HuH-7.5 (cell line): ENCODE results near the gene TRIP13.
A peak's percentile ranks its signal among the peaks of the same experiment; 100 is the strongest.
"Not testable (repeated sequence)": the region's sequence is repeated elsewhere in the genome, so short reads cannot be mapped to it uniquely, and the experiment has no call there.

Experiments
- DNase-seq: peaks from one replicate; pipeline ENCODE4 v3.0.0; 2011; ENCODE audit warnings: low spot score

Gene TRIP13

GRCh38 chr5:920321-920720, 27.6 kb downstream of the TRIP13 start:
- DNase-seq: no peak

DNA sequence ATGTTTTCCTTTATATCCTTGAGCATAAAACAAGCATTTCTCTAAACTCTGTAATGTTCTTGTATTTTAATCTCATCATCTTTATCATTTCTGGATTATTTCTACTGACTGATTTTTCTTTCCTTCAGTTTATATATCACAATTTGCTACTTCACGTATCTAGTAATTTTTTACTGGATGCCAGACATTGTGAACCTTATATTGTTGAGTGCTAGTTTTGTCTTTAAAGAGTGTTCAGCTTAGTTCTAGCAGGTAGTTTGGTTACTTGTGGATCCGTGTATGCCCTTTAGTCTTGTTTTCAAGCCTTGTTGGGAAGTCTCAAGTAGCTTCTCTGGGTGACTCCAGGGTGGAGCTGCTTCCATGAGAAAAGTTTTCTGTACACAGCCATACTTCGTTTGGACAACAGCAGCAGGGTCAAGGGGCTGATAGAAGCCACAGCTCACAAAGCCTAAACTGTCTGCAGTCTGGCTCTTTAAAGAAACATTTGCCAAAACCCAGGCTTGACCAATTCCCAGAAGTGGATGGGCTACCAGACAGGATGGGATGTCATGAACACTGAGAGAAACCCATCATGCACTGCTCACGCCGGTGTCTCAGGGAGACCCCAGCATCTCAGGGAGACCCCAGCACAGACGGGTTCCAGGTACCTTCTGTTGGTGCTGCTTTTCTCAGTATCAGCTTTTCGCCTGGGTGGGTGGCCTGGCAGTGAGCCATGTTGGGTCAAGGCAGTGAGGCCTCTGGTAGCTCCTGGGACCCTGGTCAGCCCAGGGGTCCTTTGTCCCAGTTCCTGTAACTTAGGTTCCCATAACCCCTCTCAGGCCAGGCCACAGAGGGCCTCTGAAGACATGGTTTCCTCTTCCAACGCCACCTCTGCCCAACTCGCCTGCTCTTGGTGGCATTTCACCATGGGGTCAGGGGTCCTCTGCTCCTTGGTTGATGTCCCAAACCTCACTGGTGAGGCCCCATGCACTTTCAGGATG, 29.1 kb downstream of the TRIP13 start:
- no peak for DNase-seq

GRCh38 chr5:922436-923280, 30.0 kb downstream of the TRIP13 start:
- no peak for DNase-seq

DNA sequence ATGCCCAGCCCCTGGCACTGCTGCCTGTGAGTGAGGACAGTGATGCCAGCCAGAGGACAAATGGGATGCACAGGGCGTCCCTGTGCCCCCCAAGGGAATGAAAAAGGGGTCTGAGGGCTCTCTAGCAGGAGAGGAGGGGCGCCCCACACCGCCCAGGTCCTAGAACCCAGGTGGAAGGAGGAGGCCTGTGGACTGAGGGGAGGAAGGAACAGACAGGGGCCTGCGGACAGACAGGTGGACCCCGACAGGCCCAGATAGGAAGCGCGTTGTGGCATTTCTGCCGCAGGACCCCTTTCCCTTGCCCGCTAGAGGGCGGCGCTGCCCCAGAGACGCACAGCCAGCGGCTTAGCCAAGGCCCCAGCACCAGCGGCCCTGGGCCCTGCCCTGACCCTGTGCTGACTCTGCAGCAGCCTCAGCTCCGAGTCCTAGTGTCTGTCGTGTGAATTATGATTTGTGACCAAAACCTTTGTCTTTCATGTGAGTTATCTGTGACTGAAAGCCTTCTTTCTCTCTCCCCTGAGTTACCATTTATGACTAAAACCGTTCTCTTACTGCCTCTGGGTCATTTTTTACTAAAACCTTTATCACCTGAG, 30.7 kb downstream of the TRIP13 start:
- peak; percentile 88 for DNase-seq

DNA sequence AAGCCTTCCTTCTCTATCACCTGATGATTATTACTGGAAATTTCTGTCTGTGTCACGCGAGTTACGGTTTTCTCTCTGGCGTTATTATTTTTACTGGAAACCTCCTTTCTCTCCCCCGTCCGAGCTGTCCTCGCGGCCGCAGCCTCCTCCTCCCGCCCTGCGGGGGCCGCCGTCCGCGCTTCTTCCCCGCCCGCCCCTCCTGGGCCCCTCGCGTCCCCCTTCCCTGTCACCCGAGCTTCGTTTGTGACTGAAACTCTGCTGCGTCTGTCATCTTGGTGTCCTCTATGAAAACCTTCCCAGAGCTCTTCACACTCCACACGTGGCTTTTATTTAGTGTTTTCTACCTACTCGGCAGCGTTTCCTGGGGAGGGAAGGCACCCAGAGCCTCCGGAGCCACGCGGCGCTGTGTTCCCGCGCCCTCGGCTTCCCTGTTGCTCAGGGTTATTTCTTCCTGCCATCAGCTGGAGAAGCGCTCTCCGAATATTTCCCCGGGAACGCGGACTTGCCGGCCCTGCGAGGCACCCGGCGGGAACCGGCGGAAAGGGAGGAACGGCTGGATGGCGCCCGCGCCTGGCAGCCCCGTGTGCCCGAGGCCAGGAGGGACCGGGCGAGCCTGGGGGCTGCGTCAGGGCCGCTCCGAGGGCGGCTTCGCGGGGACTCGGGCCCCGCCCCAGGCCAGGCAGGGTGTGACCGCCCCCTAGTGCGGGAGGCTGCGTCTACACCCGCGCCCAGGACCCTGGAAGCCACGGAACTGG, 33.9 kb downstream of the TRIP13 start:
- no peak for DNase-seq

GRCh38 chr5:927172-928015, 34.7 kb downstream of the TRIP13 start:
- no peak for DNase-seq

DNA sequence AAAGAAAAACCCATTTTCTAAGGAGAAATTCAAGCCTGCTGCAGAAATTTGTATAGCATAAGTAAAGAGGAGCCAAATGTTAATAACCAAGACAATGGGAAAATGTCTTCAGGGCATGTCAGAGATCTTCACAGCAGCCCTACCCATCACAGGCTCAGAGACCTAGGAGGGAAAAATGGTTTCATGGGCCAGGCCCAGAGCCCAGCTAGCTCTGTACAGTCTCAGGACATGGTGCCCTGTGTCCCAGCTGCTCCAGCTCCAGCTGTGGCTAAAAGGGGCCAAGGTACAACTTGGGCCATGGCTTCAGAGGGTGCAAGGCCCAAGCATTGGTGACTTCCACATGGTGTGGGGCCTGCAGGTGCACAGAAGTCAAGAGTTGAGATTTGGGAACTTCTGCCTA, 36.5 kb downstream of the TRIP13 start:
- not testable (repeated sequence) for DNase-seq

GRCh38 chr5:929596-929995, 36.9 kb downstream of the TRIP13 start:
- no peak for DNase-seq

DNA sequence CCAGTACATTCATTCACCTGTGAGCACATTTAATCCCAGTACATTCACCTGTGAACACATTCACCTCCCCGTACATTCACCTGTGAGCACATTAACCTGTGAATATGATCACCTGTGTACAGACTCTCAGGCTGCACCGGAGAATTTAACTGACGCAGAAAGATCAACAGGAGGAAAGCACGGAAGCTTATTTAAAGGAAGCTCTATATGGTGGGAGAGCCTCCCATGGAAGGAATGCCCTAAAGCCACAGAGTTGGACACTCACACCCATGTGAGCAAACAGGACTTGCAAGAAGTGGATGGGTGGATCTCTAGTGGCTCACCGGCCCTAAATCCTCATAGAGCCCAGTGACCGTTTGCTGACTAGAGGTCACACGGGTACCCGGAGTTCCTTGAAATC, 38.2 kb downstream of the TRIP13 start:
- no peak for DNase-seq

DNA sequence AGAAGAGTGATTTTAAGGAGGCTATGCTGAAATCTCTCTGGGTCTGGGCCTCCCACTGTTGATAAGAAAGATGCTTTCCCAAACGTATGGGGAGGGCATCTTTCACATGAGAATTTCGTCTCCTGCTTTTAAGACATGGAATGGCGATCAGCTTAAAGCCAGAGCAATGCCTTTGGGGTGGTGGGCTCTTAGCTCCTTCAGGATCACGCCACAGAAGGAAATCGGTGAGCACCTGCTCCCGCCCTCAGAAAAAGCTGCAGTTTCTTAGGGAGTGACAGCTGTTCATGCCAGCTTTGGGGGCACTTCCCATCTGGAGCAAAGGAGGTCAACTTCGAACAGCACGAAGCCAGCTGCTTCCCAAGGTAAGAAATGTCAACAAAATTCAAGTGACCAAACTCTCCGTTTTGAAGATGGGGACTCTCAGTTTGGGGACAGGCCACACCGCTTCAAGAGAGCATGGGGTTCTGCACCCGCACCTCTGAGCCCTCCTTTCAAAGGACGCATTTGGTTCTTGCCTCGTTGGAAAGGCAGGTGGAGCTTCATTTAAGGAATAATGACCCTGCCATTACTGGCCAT, 39.0 kb downstream of the TRIP13 start:
- no peak for DNase-seq

DNA sequence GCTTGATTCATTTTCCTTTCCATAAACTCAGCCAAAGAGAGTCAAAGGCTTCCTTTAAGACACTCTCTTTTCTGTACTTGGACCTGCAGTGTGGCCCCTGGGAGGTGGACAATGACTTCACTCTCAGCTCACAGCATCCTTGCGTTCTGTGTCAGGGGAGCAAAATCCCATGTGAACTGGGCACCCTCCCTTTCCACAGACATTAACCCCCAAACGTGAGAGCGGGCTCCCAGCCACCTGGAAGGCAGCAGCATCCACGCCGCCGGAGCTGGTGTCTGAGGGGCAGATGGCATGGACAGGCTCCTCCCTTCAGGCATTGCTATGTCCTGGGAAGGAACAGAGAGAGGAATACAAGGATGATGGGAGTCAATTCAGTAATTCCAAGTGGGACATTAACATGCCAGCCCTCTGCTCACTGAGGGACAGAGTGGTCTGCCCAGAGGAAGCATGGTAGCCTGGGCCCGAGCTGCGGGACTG, 39.5 kb downstream of the TRIP13 start:
- DNase-seq: no peak

DNA sequence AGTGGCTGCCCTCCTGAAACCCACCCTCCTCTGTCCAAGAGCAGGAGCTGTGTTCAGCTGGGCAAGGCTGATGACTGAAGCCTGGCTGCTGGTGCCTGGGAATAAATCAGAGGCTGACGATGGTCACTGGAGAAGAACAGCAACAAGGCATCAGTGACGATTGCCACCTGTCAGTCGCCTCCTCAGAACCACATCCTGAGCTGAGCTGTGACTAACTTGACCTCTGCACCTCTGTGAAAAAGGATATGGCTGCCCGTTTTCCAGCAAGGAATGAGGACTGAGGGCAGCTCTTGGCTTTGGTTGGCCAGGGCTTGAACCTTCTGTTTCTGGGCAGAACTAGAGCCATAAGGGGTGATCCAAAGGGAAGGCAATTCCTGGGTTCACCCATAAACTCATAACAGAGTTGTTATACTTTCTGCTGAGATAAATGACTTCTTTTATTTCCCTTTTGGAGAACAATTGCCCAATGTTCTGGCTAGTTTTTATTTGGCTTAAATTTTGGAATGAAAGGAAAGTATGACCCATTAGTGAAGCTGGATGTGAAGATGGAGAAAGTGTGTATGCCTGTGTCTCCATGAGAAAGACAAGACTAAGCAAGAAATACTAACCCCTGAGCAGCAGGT, 40.1 kb downstream of the TRIP13 start:
- no peak for DNase-seq

GRCh38 chr5:933251-933861, 40.7 kb downstream of the TRIP13 start:
- DNase-seq: no peak

GRCh38 chr5:933951-934350, 41.3 kb downstream of the TRIP13 start:
- not testable (repeated sequence) for DNase-seq

GRCh38 chr5:934381-934967, 41.8 kb downstream of the TRIP13 start:
- DNase-seq: not testable (repeated sequence)

- DNase-seq: no peak
Observed at GRCh38 chr5:935510-936084, 42.9 kb downstream of the TRIP13 start.

DNA sequence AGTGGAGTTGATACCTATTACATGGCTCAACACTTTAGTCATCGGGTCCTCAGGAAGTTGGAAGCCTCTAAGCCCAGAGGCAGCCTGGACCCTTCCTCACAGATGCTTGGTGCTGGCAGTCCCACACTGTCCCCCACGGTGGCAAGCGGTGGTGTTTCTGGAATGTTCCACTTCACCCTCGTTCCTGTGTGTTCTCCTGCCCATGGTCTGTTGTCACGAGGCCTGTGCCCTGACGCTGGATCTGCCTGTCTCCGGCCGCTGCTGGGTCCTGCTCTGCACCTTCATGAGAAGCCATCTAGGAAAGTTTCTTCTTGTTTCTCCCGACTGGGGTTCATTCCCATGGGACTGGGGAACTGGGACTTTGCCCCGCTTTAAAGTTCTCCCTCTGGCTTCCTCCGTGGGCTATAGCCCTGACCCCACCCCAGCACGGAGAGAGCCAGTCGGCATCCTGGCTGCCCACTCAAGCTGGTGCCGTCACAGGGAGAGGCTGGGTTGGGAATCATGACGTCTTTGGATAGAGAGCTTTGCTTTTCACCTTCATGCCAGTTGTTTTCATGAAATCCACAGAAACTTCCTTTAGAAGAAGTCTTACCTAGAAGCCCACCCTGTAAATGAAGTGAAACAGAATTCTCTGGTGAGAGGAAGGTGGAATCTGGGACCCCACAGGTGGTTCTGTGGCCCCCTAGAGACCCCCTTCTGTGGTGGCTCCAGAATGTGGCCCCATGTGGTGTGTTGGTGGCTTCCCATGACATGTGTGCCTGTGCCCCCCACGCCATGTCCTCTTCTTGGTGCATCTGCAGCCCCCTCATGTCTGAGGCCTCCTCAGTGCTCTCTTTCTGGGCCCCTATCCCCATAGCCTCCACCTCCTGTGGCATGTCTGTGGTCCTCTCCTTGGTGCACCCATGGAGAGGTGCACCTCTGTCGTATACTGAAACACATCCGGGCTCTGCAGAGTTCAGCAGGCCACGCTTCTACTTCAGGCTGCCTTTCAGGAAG, 43.8 kb downstream of the TRIP13 start:
- no peak for DNase-seq
